Activated T-helper 1 cell treated with anti-CD3 and anti-CD28 coated beads, Interleukin-2, amount 50 U/mL, for 16 hours (primary cell): ENCODE measurements around the gene RNF214.

Experiments
- DNase-seq, 2 donors: peaks; one replicate each; pipeline ENCODE4 v3.0.0-alpha.2; 2020; ENCODE audit warnings: low read depth in 1 of 2, low spot score in 1 of 2

Gene RNF214

DNA sequence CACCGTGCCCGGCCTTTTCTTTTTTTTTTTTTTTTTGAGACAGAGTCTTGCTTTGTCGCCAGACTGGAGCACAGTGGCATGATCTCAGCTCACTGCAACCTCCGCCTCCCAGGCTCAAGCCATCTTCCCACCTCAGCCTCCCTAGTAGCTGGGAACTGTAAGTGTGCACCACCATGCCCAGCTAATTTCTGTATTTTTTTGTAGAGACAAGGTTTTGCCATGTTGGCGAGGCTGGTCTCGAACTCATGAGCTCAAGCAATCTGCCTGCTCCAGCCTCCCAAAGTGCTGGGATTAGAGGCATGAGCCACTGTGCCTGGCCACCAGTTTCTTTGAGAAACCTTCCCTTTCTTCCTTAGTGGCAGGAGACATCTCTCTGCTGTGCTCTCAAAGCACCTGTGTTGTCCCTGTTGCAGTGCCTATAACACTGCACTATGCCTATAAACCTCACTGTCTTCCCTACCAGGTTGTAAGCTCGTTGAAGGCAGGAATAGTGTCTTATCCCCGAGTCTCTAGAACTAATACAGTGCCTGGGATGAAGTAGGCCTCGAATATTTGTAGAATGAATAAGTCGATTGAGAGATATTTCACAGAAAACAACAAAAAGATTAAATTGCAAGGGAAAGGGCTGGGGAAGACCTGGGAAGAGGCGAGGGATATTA, 19.6 kb upstream of the RNF214 start:
- no peak for DNase-seq

DNA sequence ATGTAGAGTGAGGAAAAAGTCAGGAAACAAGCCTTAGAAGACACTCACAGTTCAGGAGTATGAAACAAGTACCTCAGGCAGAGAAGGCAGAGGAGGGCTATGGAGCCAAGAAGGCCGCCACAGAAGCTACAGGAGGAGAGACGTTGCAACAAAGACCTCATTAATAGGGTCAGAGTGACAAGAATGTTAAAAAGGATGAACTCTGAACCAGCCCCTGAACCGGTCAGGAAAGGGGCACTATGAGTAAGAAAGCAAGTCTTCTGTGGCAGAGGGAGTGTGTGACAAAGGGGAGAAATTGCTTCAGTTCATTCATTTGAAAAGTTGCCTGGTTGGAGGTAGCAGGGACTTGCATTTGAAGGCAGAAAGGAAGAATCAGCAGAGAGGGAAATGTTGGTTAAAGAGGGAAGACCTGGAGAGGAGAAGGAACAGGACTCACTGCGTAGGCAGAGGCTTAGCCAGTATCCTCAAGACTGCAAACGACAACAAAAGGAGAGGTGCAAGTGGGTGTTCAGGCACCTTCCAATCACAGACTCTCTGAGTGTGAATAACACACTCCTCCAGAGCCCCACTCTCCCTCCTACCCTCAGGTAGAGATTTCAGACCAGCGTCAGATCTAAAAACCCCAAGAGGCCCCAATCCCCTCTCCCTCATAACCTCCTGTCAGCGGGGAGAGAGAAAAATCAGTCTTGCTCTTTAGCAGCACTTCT, 17.9 kb upstream of the RNF214 start:
- no peak for DNase-seq

DNA sequence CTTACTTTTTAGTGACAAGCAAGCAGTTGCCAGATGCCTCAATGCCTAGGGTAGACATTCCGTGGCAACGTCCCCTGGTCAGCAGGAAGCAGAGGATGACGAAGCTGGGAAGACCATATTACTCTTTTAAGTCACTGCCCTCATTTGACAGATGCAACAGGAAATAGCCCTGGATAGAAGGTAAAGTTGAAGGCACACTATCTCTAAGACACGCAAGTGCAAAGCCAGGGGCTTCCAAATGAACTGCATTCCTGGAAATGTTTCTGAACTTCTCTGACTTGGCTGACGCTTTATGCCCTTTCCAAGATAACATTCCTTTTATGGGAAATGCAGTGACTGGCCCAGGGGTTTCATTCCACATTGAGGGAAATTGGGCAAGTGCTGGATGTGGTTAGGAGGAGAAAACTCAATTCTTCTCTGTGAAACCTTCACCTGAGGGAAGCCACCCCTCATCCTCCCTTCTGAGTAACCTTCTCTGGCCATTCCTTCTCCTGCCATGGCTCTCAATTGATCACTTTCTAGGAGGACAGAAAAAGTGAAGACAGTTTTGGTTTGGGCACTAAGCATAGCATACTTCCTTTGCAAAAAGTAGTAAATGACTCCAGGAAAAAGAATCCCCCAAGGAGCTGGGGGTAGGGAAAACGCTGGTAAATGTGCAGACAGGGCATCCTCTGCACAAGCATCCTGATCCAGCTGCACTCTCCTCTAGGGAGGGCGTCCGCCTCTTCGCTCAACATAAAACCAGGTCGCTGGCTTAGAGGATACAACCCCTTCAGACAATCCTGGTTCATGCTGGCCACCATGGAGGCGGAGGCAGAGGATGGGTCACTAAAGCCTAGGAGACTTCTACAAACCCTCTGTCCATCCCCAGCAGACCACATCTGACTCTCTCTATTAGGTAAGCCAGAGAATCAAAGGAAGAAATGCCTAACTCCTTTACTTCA, 15.1 kb upstream of the RNF214 start:
- DNase-seq: no peak

DNA sequence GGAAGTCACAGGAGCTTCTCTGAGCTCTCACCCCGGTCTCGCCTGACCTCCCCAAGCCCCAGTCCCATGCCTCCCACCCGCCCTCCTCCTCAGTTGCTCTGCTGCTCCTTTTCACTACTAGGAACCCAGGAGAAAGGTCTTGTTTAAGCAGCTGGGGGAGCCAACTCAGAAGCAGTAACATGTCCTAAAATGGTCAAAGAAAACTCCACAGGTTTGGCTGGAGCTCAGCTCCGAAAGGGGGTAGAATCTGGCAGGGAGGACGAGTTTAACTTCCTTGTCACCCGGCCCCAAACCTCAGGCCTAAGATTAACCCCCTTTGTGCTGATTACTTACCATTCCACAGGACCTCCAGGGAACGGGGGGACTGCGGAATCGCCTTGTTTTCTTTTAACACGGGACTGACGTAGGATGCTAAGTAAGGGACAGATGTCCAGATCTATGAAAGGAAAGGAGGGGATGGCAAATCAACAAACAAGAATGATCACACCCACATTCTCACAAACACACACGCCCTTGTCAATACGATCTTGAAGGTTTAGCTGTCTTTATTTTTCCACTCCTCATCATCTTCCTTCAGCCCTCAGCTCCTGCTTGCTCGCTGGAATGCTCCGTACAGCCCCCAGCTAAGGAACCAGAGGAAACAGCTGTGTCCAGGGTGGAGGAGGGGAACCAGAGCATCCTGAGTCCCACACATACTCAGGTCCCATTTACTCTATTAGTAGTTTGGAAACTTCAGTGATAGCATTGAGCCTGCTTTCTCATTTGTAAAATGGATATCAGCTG, 14.1 kb upstream of the RNF214 start:
- DNase-seq: no peak

DNA sequence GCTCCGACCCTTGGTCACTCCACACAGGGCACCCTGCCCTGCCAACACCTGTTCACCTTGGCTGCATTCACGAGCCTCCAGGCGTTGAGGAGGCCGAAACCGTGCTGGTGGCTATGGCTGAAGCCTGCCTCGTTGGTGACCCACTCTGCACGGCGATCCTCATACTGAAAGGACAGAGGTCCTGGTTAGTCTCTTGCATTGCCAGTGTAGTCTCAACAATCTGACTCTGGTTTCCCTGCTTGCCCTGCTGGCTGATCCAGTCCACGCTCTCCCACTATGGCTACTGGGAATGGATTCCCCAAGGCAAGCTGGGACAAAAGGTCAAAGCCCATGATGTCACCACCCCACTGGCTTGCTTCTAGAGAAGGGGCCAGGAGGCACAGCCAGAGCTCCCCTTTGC, 13.5 kb upstream of the RNF214 start:
- DNase-seq: no peak

DNA sequence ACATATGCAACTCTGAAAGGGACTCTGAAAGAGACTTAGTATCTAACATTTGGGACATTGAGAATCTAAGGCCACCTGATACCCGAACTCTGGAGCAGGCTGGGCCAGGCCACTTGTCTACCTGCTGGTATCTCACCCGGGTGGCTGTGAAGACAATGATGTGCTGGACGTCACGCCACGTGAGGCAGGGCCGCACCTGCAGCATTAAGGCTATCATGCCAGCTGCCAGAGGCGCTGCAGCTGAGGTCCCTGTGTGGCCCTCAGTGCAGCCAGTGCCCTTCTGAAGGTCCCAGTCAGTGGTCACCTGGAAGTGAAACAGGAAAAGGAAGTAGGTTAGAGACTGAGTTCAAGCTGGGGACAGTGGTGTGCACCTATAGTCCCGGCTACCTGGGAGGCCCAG, 13.0 kb upstream of the RNF214 start:
- DNase-seq: no peak

DNA sequence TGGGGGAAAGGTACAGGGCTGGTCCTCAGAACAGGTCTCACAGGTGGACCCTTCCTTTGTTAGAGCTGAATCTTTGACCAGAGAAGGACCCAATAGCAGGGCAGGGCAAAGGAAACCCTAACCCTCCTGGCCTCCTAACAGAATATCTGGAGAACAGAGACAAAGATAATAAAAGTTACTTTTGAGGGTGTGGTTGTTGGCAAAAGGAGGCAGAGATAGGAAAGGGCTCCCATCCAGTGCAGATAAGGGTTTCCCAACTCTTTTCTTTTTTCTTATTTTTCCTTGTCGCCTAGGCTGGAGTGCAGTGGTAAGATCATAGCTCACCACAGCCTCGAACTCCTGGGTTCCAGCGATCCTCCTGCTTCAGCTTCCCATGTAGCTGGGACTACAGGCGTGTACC, 12.5 kb upstream of the RNF214 start:
- no peak for DNase-seq

DNA sequence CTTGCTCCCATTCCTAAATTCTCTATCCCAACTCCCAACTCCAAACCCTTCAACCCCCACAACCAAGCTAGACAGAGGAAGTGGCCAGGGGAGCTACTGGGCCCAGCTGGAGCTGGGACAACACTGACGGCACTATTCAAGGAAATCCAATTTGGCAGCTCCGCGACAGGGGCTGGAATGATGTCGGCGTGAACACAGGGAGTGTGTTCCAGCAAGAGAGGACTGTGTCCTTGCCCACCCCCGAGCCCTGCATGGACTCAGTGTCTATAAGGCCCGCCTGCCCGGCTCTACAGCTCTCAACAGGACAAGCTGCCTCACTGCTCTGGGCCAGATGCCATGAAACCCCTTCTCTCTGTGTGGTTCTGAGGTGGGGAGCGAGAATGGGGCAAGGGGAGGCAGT, 11.9 kb upstream of the RNF214 start:
- DNase-seq: no peak

DNA sequence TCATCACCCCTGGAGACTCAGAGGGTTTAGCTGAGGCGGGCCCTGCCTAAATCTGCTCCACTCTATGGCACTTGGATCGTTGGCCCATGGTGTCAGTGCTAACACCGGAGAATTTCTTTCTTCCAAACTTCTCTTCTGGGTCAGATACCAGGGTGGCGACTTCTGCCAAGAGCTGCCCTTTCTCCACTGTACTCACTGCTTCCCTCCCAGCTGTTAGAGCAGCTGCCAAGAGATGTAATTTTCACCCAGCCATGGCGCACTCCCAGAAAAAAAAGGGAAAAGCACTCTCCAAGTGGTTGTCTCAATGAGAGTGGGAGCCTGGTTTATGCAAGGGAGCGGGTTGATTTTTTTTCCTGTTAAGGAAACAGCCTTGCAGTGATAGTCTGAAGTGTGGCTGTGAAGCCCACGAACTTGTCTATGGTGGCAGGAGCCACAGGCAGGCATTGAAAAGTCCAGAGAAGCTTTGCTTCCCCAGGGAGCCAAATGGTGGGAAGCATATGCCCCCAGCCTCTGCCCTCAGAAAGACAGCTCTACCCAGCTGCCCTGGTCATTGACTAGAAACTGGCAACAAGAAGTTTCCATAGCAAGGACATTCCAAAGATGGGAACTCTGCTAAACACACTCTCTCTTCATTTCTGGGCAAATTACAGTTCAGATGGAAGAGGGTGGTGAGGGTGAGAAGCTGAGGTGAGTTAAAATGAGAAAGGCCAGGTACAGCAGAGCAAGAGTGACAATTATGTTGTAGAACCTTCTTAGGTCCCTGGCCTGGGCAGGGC, 11.3 kb upstream of the RNF214 start:
- no peak for DNase-seq

DNA sequence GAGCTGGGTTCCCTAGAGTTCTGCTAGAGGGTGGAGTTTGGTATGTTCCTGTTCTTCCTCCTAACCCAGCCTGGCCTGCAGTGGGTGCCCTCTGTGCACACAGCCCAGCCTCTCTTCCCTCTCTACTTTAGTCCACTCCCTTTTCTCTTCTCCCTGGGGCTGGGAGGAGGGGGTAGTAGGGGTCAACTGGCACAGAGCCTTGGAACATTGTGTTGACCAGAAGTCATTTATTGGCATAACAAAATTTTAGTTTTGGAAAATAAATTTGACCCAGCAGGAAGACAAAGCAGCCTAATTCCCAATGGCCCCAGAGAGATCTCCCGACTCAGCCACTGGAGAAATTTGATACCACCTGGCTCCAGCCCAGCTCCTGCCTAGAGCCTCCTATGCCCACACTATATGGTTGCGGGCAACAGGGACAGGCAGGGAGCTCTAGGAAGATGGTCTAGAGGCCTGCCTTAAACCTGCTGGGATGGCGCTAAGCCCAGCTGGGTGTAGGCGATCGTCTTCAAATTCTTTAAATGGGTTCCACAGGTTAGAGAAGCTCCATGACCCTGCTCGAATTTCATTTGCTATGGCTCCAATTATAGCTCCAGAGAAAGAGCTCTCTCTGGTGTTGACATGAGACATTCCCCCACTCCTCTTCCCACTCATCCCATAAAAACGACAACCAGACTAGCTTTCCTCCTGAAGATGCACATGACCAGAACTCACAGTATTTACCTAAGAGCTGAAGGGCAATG, 10.5 kb upstream of the RNF214 start:
- no peak for DNase-seq

DNA sequence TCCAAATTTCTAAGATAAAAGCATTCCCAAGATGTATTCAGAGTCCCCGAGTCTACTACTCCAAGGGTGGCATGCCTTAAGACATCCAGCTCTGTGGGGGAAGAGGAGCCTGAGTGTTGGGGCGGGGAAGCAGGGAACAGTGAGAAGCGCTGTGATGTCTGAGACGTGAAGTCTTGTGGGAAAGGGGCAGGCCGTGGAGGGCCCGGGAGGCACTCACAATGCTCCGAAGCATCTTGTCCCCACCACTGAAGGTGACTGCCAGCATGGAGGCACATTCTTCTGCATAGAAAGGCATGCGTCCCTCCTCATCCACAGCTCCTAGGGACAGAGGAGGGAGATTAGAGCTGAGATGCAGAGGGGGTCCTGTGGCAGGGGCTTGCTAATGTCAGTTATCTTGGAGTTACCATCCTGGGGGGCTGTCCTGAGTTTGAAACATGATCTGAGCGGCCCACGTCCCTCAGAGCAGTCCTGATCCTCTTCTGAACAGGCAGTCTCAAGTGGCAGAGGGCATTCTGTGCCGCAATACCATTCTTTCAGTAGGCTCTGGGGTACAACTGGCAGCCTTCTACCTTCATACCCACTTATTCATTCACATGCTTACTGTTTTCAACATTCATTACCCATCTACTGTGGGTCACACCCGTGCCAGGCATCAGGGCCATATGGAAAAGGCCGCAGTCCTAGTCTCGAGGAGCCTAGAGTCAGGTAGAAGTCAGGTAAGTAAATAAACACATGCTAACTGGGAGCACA, 9.3 kb upstream of the RNF214 start:
- no peak for DNase-seq

DNA sequence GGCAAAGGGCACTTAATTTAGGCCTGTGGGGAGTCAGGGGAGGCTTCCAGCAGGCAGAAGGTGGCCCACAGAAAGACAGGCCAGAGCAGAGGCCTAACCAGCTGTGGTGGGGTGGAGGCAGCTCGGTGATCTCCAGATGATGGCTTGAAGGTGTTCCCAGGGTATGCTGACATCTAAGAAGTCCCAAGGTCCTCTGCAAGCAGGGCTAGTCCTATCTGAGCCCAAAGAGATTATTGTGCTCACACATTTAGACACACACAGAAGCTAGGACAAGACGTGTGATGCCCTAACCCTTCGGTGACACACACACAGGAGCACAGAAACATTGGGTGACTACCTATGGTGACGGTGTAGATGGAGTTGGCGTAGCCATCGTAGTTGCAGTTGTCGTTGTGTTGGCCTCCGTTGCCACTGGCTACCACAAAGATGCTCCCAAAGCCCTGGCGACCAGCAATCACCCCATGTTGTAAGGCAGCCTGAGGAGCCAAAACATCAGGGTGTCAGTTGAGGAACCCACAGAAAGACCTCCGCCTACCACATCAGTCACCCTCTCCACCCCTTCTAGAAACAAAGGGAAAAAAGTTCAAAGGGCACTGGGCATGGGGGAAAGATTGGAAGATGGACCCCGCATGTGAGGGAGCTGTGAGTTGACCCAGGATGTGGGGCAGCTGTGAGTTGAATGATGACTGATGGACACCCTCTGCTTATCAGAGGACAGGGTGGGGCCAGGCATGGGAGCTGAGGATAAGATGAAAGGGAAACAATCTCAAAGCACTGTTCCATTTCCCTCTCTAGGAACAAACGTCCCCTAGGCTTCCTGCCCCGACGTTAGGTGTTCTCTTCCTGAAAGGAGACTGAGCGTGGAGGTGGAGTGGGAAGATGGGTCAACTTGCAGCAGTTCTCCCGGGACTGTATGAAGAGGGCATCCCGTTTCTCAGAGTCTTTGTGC, 8.5 kb upstream of the RNF214 start:
- DNase-seq: no peak

DNA sequence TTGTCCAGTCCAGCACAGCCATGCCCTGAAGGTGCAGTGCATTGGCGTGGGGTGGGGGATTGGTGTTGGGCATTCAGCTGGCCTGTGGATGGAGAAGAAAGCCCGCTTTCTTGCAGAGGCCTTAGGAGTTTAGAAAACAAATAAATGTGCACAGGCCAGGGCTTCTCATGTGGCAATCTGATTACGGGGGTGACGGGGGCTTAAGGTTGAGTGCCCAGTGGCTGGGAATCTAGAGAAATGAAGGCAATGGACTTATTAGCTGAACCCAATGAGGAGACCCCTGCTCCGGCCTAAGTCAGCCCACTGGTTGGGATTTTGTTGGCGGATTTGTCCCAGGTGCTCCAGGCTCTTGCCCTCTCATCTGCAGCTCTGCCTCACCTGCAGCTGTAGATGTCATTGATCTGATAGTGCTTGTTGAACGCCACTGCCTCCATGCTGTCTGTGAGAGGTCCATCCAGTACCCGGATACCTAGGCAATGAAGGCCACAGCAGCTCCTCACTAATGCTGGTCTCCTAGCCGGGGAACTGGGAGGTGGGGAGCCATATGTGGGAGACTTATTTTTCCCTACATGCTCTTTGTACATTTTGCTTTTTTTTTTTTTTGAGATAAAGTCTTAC, 6.8 kb upstream of the RNF214 start:
- no peak for DNase-seq

DNA sequence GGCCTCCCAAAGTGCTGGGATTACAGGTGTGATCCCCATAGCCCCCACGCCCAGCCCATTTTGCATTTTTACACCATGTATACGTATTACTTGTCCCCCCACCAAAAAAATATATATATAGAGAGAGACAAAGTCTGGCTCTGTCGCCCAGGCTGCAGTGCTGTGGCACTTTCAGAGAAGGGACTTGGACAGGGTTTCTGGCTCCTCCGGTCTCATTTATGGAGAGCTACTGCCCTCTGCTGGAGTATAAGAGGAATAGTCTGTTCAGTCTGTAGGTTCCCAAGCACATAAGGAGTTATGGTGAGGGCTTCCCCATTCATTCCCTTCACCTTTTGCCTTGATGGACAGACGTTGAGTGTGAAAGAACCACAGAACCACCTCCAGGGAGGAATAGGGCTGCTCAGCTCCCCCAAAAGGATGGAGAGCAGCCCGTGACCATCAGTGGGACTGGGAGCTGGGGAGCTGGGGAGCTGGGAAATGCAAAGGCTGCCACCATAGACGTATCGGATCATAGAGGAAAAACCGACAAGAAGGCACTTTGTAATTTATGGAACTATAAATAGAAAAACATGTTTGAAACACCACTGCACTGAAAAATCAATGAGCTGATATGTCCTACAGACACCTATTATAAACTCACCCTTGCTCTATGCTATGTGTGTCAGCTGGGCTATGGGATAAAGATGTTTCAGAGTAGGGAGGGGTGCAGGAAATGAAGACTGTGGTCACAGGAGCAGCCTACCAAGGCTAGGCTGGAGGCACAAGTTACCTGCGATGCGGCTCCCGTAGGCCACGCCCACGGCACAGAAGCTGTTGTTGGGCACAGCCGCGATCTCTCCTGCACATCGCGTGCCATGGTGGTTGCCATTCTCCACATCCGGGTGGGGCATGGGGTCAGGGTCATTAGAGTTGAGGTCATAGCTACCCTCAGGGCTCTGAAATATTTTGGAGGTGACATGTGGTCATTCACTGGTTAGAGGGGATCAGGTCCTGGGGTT, 5.8 kb upstream of the RNF214 start:
- no peak for DNase-seq

DNA sequence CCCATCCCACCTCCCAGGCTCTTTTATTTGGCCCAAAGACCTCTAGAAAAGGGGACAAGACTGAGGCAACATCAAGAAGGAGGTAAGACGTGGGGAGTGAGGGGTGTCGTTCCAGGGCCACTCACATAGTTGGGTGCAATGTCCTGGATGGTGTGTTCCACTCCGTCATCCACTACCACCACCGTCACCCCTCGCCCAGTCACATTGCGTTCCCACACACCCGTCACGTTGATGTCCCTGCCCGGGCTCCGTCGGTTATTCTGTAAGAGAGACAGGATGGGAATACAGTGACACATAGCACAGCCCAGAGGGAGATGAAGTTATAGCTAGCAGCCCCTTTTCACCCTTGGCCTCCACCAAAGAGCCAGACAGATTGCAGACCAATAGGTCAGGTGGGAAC, 4.4 kb upstream of the RNF214 start:
- DNase-seq: no peak

DNA sequence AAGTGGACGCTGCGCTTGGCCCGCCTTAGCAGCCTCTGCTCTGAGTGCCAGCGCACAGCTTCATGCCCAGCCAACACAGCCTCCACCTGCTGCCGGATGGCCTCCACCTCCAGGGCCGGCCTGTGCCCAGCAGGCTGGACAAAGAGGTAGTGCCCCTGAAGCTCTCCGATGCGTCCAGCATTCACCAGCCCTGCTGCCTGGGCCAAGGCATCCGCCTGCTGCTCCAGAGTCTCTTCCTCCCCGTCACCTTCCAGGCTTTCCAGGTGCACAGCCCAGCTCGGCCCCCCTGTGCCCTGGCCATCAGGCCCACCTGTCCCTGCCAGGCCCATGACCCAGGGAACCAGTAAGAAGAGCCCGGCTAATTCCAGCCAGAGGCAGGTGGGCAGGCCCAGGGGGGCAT, 3.1 kb upstream of the RNF214 start:
- DNase-seq: no peak
